SJSA1 (cell line): ENCODE results near the gene COL13A1. TPM values are rescaled to one million over a fixed set of nuclear protein-coding genes. Genes with fewer than 3 reads are reported as not detected.

Experiments
- DNase-seq, 2 experiments: peaks; one replicate each; pipeline ENCODE4 v3.0.0-alpha.2; 2015 to 2020; ENCODE audit warnings: low spot score in 2 of 2, low read depth in 1 of 2
- H3K27ac ChIP-seq: fragments of 250-450 bp; sonication (Bioruptor Pico); 2 replicates; pipeline ENCODE4 v1.5.1; 2020; ENCODE audit warnings: mild to moderate bottlenecking, moderate library complexity
- H3K27me3 ChIP-seq: fragments of 250-450 bp; sonication (Bioruptor Pico); replicated peaks from 2 replicates; pipeline ENCODE4 v1.5.1; 2020; ENCODE audit warnings: mild to moderate bottlenecking, moderate library complexity
- H3K36me3 ChIP-seq: fragments of 250-450 bp; sonication (Bioruptor Pico); 2 replicates; pipeline ENCODE4 v1.5.1; 2020; ENCODE audit warnings: mild to moderate bottlenecking
- H3K4me1 ChIP-seq: fragments of 250-450 bp; sonication (Bioruptor Pico); replicated peaks from 2 replicates; pipeline ENCODE4 v1.6.1; 2021; ENCODE audit warnings: mild to moderate bottlenecking
- H3K4me3 ChIP-seq: fragments of 250-450 bp; sonication (Bioruptor Pico); 2 replicates; pipeline ENCODE4 v1.5.1; 2020; ENCODE audit warnings: mild to moderate bottlenecking
- H3K9me3 ChIP-seq: fragments of 250-450 bp; sonication (Bioruptor Pico); replicated peaks from 2 replicates; pipeline ENCODE4 v1.5.1; 2020; ENCODE audit warnings: mild to moderate bottlenecking
- total RNA-seq: library from RNA; depleted of rRNA; stranded (reverse); fragments of >200 nt; shearing (Covaris generic); gene quantifications from 2 replicates; pipeline ENCODE4 v1.2.3, GENCODE V29; 2014

COL13A1 gene
- total RNA-seq, 1 experiment from 2014 or later = 74.8 TPM

DNA sequence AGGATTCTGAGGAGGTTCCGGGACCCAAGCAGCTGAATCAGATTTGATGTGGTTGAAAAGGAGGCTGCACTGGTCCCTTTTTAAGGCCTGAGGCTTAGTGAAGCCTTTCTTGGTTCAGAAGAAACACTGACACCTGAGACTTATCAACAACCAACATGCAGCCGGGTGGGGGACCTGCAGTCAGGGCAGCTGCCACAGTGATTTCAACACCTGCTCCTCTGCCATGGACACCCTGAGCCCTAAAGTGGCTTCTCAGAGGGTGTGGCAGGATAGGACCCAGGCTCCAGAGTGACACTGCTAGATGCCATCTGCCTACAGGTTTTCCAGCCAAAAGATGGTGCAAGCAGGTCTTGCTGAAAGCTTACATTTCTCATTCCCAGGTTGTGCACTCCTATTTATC, 99.3 kb downstream of the COL13A1 start:
- no peak for DNase-seq
- Histone ChIP-seq H3K27me3 (no peaks in the 10 kb centered on the region), H3K4me1 (peaks cover 8% of the 10 kb centered on the region), H3K9me3 (no peaks in the 10 kb centered on the region), H3K27ac (no peak overlapping the region), H3K36me3 (peaks cover 11% of the 10 kb centered on the region), H3K4me3 (no peak overlapping the region)

DNA sequence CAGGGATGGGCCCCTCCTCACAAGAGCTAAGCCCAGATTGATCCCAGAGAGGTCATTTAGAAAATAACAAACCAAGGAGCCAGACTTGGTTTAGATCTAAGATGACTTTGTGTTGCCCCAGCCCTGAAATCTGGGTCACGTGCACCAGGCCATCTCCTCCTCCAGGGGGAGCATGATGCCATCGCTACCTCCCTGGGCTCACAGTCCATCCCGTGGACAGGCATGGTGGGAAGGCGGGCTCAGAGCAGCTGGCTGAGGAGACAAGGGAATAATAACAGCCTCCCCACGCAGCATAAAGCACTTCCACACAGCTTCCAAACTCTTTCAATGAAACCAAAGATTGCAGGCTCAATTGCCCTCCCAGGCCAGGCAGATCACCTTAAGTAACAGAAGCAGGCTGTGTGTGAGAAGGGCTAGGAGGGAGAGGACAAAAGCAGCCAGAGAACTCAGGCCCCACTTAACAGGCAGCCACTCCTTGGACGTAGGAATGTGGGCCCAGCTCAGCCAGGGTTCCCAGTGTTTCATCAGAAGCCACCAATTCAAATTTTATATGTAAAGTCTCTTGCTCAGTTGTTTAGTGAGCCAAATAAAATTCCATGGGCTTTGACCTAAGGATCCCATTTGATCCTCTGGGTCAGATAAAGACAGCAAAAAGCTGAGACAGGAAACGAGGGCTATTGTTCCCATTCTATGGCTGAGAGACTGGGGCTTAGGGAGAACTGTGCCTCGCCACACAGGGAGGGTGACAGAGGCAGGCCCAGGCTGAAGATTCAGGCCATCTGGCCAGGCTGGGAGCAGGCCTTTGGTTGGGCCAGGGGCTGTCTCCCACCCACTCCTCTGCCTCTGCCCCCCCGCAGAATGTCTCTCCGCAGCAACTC, 100.2 kb downstream of the COL13A1 start:
- no peak overlapping the region for H3K4me3 ChIP-seq
- DNase-seq = peak; percentile 50 to 72
- H3K4me1 ChIP-seq = peaks cover 8% of the 10 kb centered on the region
- H3K27me3 ChIP-seq = no peaks in the 10 kb centered on the region
- peaks cover 17% of the 10 kb centered on the region for H3K36me3 ChIP-seq
- no peak overlapping the region for H3K27ac ChIP-seq
- no peaks in the 10 kb centered on the region for H3K9me3 ChIP-seq

DNA sequence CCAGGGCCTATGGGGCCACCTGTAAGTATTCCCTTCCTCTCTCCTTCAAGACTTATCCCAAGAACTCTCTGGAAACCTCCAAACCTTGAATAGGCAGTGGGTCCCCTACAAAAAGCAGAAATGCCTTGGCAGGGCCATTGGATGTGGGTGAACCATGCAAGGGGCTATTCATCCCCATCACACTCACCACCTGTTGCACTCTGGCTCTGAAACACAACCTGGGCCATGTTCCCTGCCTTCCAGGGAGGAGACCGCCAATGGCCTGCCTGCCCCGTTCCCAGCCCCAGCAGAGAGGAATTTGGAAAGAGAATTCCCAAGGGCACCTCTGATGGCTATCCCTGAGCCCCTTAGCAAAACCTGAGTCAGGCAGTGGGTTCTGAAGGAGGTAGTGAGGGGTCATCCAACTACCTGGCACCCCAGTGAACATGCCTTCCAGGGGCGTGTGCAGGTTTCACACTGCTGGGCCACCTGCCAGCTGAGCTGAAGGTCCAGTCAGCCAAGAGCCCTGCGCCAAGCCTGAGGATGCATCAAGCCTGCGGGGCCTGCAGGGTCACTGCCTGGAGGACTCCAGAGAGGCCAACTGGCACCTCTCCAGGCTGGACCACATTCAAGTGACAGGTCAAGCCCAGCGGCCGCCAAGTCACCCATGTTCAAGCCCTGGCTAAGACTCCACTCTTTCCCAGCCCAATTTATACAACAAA, 101.3 kb downstream of the COL13A1 start:
- no peaks in the 10 kb centered on the region for H3K9me3 ChIP-seq
- no peak overlapping the region for H3K4me3 ChIP-seq
- H3K4me1 ChIP-seq = peaks cover 8% of the 10 kb centered on the region
- H3K27me3 ChIP-seq = no peaks in the 10 kb centered on the region
- DNase-seq = no peak
- H3K36me3 ChIP-seq = peaks cover 23% of the 10 kb centered on the region
- no peak overlapping the region for H3K27ac ChIP-seq

DNA sequence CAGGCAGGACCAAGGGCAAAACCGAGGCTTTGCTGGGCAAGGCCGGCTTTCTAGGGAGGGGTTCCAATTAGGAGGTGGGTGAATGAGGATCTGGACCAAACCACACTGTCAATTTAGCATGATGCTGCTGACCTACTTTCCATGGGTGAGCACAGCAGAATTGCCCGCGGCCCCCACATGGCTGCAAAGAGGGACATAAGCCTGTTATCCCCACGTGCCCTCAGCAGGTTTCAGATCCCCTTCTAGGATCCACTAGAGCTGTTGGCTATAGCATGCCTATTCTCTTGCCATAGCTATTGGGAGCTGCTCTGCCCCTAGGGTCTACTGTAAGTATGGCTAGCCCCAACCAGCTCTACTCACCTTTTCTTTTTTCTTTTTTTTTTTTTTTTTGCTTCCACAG, 102.8 kb downstream of the COL13A1 start:
- no peaks in the 10 kb centered on the region for H3K9me3 ChIP-seq
- no peak overlapping the region for H3K27ac ChIP-seq
- no peaks in the 10 kb centered on the region for H3K27me3 ChIP-seq
- H3K4me3 ChIP-seq = no peak overlapping the region
- H3K36me3 ChIP-seq = peaks cover 23% of the 10 kb centered on the region
- no peak for DNase-seq
- peaks cover 8% of the 10 kb centered on the region for H3K4me1 ChIP-seq

DNA sequence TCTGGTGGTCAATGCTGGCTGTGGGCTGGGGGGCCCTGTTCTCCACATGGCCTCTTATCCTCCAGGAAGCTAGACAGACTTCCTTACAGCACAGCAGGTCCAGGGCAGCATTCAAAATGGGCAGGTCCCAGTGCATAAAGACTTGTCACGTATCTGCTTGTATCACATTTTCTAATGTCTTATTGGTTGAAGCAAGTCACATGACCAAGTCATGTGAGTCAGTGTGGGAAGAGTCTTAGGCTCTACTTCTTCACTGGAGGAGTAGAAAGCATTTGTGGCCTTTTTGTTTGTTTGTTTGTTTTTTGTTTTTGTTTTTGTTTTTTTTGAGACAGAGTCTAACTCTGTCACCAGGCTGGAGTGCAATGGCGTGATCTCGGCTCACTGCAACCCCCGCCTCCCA, 104.7 kb downstream of the COL13A1 start:
- Histone ChIP-seq H3K4me1 (peaks cover 6% of the 10 kb centered on the region), H3K27me3 (no peaks in the 10 kb centered on the region), H3K27ac (no peak overlapping the region), H3K4me3 (no peak overlapping the region), H3K36me3 (peaks cover 19% of the 10 kb centered on the region), H3K9me3 (no peaks in the 10 kb centered on the region)
- DNase-seq = no peak

DNA sequence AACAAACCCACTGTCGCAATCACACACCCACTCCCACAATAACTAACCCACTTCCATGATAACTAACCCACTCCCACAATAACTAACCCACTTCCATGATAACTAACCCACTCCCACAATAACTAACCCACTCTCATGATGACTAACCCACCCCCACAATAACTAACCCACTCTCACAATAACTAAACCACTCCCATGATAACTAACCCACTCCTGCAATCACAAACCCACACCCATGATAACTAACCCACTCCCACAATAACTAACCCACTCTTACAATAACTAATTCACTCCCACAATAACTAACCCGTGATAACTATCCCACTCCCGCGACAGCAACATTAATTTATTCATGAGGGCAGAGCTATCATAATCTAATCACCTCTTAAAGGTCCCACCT, 105.8 kb downstream of the COL13A1 start:
- no peak for DNase-seq
- H3K27me3 ChIP-seq = no peaks in the 10 kb centered on the region
- H3K9me3 ChIP-seq = no peaks in the 10 kb centered on the region
- peaks cover 17% of the 10 kb centered on the region for H3K36me3 ChIP-seq
- H3K4me1 ChIP-seq = no peaks in the 10 kb centered on the region
- no peak overlapping the region for H3K4me3 ChIP-seq
- no peak overlapping the region for H3K27ac ChIP-seq

DNA sequence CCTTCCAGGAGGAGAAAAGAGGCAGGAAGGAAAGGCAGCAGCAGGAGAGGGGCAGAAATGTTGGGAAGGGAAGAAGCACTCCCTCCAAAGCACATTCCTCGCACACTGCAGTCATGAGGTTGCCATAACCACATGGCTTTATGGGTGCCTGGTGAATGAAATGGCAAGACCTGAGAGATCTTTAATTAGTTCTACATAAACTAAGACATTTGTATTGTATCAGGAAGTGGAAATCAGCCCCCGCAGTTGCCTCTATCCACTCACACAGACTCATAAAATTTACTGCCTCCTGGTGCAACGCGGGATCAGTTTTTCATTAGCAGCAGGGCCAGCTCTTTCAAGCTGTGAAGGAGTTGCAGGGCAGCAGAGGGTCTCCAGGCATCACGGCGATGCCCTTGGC, 106.4 kb downstream of the COL13A1 start:
- H3K9me3 ChIP-seq = no peaks in the 10 kb centered on the region
- no peak for DNase-seq
- no peaks in the 10 kb centered on the region for H3K4me1 ChIP-seq
- H3K27ac ChIP-seq = no peak overlapping the region
- peaks cover 14% of the 10 kb centered on the region for H3K36me3 ChIP-seq
- H3K4me3 ChIP-seq = no peak overlapping the region
- H3K27me3 ChIP-seq = no peaks in the 10 kb centered on the region

DNA sequence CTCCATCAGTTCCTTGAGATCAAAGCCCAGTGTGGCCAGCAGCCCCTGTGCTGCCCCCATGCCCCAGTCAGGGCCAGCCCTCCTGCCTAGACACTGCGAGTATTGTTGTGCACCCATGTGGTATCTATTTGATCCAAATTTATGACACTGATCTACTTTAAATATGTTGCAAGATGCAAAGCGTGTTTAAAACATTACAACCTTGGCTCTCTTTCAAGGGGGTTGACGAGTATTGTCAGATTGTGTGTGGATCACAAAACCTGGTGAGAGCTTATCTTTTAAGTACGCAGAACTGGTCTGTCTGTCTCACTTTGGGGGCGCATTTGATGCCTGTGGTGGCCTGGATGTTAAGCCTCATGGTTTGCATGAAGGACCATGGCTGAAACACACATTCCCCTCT, 108.9 kb downstream of the COL13A1 start:
- H3K36me3 ChIP-seq = peaks cover 14% of the 10 kb centered on the region; the same call in 1 of the 2 replicates
- no peaks in the 10 kb centered on the region for H3K4me1 ChIP-seq
- DNase-seq = no peak
- no peak overlapping the region for H3K27ac ChIP-seq
- H3K4me3 ChIP-seq = no peak overlapping the region
- H3K27me3 ChIP-seq = no peaks in the 10 kb centered on the region
- H3K9me3 ChIP-seq = no peaks in the 10 kb centered on the region

DNA sequence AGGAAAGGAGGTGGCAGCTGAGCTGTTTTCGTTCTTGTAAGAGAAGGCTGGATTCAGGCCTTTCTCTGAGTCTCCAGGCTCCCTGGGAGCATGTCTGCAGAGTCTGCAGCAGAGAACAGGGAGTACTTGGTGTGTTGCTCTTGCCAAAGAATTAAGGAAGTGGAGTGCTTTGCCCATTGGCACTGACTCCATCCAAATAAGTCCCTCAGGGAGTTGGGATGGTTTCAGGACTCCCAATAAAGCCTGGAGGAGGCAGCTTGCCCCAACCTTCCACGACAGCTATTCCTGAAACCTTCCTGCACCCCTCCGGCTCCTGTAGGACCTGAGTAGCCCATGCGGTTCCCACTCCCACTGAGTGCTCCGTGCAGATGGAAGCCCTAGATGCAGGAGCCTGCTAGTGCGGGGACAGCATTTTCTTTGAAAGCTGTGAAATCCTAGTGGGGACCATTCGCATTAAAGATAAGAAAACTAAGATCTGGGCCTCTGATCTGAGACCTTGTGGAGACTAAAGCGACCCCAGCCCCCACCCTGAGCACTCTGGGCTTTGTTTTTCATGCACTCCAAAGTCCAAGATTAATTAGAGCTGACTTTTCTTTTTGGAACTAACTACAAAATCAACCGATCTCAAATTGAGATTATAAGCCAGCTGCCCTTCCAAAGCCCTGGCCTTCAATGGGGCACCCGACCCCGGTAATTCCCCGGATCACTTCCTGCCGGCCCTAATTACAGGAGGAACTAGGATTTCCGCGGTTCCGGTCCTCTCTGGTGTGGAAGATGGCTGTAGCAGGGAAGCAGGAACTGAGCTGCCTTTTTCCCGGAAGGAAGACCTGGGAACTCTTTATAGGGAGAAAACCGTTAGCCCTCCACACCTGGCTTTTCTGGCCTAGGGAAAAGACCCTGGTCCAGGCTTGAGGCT, 110.2 kb downstream of the COL13A1 start:
- Histone ChIP-seq H3K27me3 (no peaks in the 10 kb centered on the region), H3K9me3 (no peaks in the 10 kb centered on the region), H3K36me3 (peaks cover 8% of the 10 kb centered on the region; the same call in 1 of the 2 replicates), H3K4me1 (no peaks in the 10 kb centered on the region), H3K27ac (no peak overlapping the region), H3K4me3 (no peak overlapping the region)
- DNase-seq = no peak

DNA sequence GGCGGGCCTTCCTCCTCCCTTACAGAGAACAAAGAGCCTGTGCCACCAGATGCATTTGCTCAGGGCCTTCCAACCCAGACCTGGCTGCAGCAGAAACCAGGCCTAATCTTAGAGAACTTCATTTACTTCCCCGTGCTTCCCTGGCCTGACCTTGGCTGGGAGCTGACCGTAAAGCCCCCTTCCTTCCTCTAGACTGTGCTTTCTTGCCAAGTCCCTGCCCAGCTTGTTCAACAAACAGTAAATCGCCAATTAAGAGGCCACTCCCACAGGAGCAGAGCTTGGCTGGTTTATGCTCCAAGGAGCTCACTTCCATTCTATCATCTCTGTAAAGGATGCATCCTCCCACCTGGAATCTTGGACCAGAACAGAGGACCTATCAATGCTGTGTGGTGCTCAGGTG, 110.9 kb downstream of the COL13A1 start:
- H3K36me3 ChIP-seq = peaks cover 2% of the 10 kb centered on the region; the same call in 1 of the 2 replicates
- H3K4me1 ChIP-seq = no peaks in the 10 kb centered on the region
- H3K27ac ChIP-seq = no peak overlapping the region
- DNase-seq = no peak
- no peaks in the 10 kb centered on the region for H3K9me3 ChIP-seq
- no peak overlapping the region for H3K4me3 ChIP-seq
- no peaks in the 10 kb centered on the region for H3K27me3 ChIP-seq

DNA sequence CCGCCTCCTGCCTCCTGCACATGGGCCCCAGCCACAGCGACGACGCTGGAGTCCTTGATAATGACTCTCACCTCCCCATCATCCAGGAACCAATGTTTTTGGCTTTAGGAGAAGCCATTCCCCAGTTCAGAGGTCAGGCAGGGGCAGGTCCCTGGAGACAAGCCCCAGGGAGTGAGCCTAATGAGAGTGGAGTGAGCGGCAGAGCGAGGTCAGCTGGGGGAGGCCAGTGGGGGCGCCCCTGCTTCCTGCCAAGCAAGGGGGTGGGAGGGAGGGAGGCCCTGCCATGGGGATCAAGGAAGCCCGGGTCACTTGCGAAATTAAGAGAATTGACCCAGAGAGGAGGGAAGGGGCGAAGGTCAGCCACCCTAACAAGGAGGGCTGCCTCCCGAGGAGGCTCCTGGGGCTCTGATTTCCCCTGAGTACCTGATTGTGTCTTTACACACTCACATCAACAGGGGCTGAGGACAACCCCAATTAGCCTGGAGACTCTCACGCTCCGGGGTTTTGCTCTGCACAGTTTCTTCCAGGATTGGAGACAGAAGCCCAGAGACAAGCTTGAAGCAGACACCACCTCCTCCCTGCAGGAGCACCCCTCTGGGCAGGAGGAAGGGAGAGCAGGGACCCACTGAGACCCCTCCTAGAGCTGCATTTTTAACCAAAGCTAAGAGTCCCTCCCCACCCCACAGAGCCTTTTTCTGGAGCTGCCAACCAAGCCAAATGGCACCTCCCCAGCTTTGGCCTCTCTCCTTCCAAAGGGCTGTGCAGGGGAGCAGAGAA, 112.1 kb downstream of the COL13A1 start:
- H3K27me3 ChIP-seq = no peaks in the 10 kb centered on the region

DNA sequence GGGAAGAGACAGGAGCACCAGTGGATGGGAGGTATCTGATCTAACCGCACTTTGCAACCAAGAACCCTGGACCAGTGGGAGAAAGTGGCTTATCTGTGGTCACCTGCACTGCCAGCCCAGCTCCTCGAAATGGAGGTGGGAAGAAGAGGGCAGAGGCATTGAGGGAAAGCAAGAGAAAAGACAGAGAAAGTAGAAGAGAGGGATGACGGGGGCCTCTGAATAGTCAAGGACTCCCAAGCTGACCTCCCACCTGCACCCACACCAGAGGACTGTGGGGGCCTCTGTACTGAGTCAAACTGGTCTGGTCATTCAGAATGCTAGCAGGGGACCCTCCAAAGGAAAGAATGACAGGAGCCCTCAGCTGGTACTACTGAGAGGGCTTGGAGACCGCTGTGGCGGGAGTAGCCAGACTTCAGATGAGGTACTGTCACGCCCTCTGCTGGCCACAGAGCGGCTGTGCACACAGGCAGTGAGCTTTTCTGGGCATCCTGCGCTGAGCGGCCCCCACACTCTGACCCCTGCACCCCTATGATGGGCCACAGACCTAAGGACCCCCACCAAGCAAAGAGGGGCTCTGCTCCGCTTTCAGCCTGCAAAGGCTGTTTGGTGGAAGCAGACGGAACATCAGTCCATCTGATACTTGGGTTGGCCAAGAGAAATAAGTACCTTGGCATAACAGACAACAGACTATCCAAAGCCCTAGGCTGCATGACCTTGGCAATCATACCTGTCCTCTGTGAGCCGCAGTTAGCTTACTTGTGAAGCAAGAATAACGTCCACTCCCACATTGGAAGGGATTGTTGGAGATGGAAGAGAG, 112.9 kb downstream of the COL13A1 start:
- Histone ChIP-seq H3K4me1 (no peaks in the 10 kb centered on the region), H3K27me3 (no peaks in the 10 kb centered on the region), H3K9me3 (no peaks in the 10 kb centered on the region), H3K36me3 (peaks cover 5% of the 10 kb centered on the region), H3K27ac (no peak overlapping the region), H3K4me3 (no peak overlapping the region)
- DNase-seq = peak; percentile 67 to 75

More for the DNA sequence above, 112.1 kb downstream of the COL13A1 start:
- H3K4me1 ChIP-seq = no peaks in the 10 kb centered on the region
- no peak overlapping the region for H3K27ac ChIP-seq
- no peak overlapping the region for H3K4me3 ChIP-seq
- no peaks in the 10 kb centered on the region for H3K9me3 ChIP-seq
- peaks cover 2% of the 10 kb centered on the region; the same call in 1 of the 2 replicates for H3K36me3 ChIP-seq
- DNase-seq = no peak
